KOPT-K1 (cell line): Measurements from ENCODE around the gene PTPRN2.
A peak's percentile ranks its signal among the peaks of the same experiment; 100 is the strongest.
"Not testable (repeated sequence)": the region's sequence is repeated elsewhere in the genome, so short reads cannot be mapped to it uniquely, and the experiment has no call there.

ENCODE experiments used
- H3K27ac ChIP-seq: fragments of 200-600 bp; sonication (generic); 2 replicates; pipeline ENCODE4 v1.5.1; 2016; ENCODE audit warnings: antibody characterized with exemption, mild to moderate bottlenecking, low read depth, low read length; ENCODE audit not compliant: poor library complexity, severe bottlenecking
- H3K36me3 ChIP-seq: fragments of 200-600 bp; sonication (generic); 2 replicates; pipeline ENCODE4 v1.5.1; 2017; ENCODE audit warnings: antibody characterized with exemption, mild to moderate bottlenecking, low read length, moderate library complexity; ENCODE audit not compliant: insufficient read depth
- H3K9me3 ChIP-seq: fragments of 200-600 bp; sonication (generic); 2 replicates; pipeline ENCODE4 v1.5.1; 2017; ENCODE audit warnings: antibody characterized with exemption, low read length, mild to moderate bottlenecking; ENCODE audit not compliant: insufficient read depth, poor library complexity, severe bottlenecking

The PTPRN2 gene

DNA sequence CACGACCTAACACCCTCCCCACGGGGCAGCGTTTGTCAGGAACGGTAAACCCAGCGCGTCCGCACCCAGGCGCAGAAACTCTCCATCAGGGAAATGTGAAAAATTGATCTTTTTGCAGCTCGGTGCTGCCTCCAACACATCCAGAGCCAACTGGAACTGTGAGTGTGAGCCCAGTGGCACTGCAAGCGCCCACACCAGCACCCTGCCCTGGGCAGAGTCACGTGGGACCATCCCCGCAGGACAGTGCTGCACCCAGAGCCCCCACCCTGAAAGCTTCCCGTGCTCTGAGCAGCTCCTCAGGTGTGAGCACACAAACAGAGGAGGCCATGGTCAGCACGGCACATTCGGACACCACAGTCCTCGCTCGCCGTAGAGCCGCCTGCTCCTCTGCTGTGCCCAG lies 919.9 kb downstream of the PTPRN2 start:
- H3K9me3 ChIP-seq, result no peaks in the 10 kb centered on the region
- peak overlapping the region; percentile 99 for H3K27ac ChIP-seq
- H3K36me3 ChIP-seq, result peaks cover 11% of the 10 kb centered on the region; the same call in 1 of the 2 replicates

DNA sequence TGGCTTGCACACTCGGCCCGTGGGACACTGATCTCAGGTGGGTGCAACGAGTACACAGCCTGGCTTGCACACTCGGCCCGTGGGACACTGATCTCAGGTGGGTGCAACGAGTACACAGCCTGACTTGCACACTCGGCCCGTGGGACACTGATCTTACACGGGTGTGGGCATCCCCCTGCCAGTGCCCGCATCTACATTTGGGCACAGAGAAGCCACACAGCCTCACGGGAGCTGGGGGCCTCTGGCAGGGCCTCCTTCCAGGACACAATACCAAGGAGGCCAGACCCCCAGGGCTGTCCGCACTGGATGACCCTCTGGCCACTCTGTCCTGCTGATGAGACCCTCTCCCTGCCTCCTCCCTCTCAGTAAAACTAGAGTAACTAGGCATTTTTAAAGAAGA lies 920.4 kb downstream of the PTPRN2 start:
- peak overlapping the region; percentile 99 for H3K27ac ChIP-seq
- peaks cover 7% of the 10 kb centered on the region; the same call in 1 of the 2 replicates for H3K36me3 ChIP-seq
- H3K9me3 ChIP-seq, result no peaks in the 10 kb centered on the region

DNA sequence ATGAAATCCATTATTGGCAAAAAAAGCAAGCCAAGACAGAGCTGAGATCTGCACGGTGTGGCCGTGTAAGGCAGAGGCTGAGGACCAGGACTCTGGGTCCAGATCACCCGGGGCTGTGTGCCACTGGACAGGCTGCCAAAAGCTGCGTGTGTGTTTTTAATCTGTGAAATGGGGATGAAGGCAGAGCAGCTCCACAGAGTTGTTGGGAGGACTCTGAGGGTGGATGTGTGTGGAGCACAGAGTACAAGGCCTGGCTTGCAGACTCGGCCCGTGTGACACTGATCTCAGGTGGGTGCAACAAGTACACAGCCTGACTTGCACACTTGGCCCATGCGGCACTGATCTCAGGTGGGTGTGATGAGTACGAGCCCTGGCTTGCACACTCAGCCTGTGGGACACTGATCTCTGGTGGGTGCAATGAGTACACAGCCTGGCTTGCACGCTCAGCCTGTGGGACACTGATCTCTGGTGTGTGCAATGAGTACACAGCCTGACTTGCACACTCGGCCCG lies 921.0 kb downstream of the PTPRN2 start:
- Histone ChIP-seq H3K9me3 (no peaks in the 10 kb centered on the region), H3K36me3 (peaks cover 6% of the 10 kb centered on the region; the same call in 1 of the 2 replicates), H3K27ac (peak overlapping the region; percentile 99)

DNA sequence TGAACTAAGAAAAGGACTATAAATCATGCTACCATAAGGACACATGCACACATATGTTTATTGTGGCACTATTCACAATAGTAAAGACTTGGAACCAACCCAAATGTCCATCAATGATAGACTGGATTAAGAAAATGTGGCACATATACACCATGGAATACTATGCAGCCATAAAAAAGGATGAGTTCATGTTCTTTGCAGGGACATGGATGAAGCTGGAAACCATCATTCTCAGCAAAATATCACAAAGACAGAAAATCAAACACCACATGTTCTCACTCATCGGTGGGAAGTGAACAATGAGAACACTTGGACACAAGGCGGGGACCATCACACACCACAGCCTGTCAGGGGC lies 922.0 kb downstream of the PTPRN2 start:
- H3K36me3 ChIP-seq, H3K27ac ChIP-seq, H3K9me3 ChIP-seq: not testable (repeated sequence)

- Histone ChIP-seq H3K9me3 (no peaks in the 10 kb centered on the region), H3K36me3 (peaks cover 6% of the 10 kb centered on the region; the same call in 1 of the 2 replicates), H3K27ac (peak overlapping the region; percentile 38)
These were observed 922.6 kb downstream of the PTPRN2 start for GRCh38 chr7:157664871-157665633.

- Histone ChIP-seq H3K36me3 (peaks cover 6% of the 10 kb centered on the region; the same call in 1 of the 2 replicates), H3K9me3 (no peaks in the 10 kb centered on the region), H3K27ac (no peak overlapping the region)
These were observed 923.6 kb downstream of the PTPRN2 start for GRCh38 chr7:157664034-157664433.

DNA sequence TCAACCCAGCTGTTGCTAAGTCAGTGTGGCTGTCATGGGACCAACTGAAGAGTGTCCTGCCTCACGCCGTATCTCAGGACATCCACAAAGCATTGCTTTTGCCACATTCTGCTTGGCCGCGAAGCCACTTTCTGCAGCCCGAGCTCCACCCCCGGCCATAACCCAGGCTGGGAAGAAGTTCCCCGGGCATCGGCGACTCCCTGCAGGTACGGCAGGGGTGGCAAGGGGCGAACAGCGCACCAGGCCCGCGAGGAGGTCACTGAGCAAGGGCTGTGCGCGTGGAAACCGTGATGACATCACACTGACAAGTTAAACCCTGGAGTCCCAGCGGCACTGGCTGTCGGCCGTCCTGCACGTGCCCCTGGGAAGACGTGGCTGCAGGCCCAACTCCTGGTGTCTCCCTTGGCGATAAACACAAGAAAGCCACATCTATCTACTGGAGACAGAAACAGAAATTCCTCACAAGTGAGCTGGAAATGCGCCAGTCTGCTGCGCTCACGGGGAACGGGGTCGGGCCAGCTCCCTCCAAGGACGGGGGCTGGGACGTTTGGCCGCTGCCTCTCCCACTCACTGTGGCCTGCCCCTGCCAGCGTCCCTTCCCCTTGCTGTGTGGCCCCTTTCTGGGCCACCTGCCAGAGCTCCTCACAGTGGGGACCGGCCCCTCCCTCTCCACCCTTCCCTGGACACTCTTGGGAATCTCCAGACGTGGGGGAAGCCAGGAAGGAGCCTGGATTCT lies 924.5 kb downstream of the PTPRN2 start:
- no peaks in the 10 kb centered on the region for H3K9me3 ChIP-seq
- H3K36me3 ChIP-seq, result peaks cover 6% of the 10 kb centered on the region; the same call in 1 of the 2 replicates

GRCh38 chr7:157662110-157662791 lies 925.4 kb downstream of the PTPRN2 start:
- H3K9me3 ChIP-seq, result no peaks in the 10 kb centered on the region
- H3K36me3 ChIP-seq, result peaks cover 6% of the 10 kb centered on the region; the same call in 1 of the 2 replicates
- H3K27ac ChIP-seq, result peak overlapping the region; percentile 62

More for the DNA sequence above, 924.5 kb downstream of the PTPRN2 start:
- peak overlapping the region; percentile 23 for H3K27ac ChIP-seq

DNA sequence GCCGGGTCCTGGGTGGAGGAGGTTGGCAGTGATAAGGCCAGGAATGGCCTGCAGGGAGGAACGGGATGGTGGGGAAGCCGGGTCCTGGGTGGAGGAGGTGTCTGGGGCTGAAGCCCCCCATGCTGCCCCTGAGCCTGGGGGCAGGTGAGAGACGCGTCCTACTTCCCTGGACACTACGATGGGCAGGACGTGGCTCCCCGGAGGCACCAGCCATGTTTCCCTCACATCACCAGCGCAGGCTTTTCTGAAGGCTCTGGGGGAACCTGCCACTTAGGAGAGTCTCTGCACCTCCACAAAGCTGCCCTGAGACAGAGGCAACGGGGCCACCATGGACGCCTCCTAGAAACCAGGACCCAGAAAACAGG lies 926.0 kb downstream of the PTPRN2 start:
- peak overlapping the region; percentile 62 for H3K27ac ChIP-seq
- peaks cover 6% of the 10 kb centered on the region for H3K36me3 ChIP-seq
- no peaks in the 10 kb centered on the region for H3K9me3 ChIP-seq

GRCh38 chr7:157660971-157661610 lies 926.5 kb downstream of the PTPRN2 start:
- Histone ChIP-seq H3K36me3 (peaks cover 6% of the 10 kb centered on the region), H3K27ac (peak overlapping the region; percentile 62), H3K9me3 (no peaks in the 10 kb centered on the region)

DNA sequence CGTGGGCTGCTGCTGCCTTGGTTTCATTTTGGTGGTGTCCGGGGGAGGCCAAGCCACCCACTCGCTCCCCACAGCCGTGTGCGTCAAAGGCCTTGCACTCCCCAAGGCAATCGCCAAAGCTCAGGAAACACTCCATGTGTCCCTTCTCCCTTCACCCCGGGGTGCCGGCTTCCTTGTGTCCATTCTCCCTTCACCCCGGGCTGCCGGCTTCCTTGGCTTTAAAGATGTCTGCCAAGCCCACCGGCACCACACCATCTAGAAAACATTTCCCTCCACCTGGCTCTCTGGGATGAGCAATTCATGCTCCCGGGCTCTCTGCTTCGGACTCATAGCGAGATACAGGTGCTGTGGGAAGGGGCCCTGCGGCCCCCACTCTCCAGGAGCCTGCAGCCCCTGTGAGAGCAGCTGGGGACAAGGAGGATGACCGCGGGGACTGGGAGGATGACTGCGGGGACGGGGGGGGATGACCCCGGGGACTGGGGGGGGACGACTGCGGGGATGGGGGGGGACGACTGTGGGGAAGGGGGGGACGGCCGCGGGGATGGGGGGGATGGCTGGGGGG lies 928.7 kb downstream of the PTPRN2 start:
- Histone ChIP-seq H3K36me3 (peaks cover 16% of the 10 kb centered on the region; the same call in 1 of the 2 replicates), H3K27ac (peak overlapping the region; percentile 57), H3K9me3 (no peaks in the 10 kb centered on the region)

GRCh38 chr7:157657741-157658740 lies 929.6 kb downstream of the PTPRN2 start:
- Histone ChIP-seq H3K36me3 (peaks cover 21% of the 10 kb centered on the region), H3K27ac (peak overlapping the region; percentile 57), H3K9me3 (no peaks in the 10 kb centered on the region)

GRCh38 chr7:157656195-157656769 lies 931.3 kb downstream of the PTPRN2 start:
- Histone ChIP-seq H3K9me3 (no peaks in the 10 kb centered on the region), H3K27ac (no peak overlapping the region), H3K36me3 (peaks cover 37% of the 10 kb centered on the region)
